Transverse colon (tissue), 4 donors: ENCODE data around the gene MAPKBP1. TPM values are rescaled to one million over a fixed set of nuclear protein-coding genes. Genes with fewer than 3 reads are reported as not detected.

ENCODE experiments used
- DNase-seq: peaks from one replicate; pipeline ENCODE4 v3.0.0-alpha.2; 2019
- H3K27ac ChIP-seq, 4 donors: fragments of 200-600 bp; sonication (generic); 2 replicates each; pipeline ENCODE4 v1.5.1; 2016 to 2018; ENCODE audit warnings: inconsistent platforms in 4 of 4
- H3K27me3 ChIP-seq: fragments of 200-600 bp; sonication (generic); 2 replicates; pipeline ENCODE4 v1.5.1; 2017; ENCODE audit warnings: inconsistent platforms
- H3K36me3 ChIP-seq, 4 donors: fragments of 200-600 bp; sonication (generic); 2 replicates each; pipeline ENCODE4 v1.5.1; 2017 to 2019; ENCODE audit warnings: inconsistent platforms in 4 of 4
- H3K4me1 ChIP-seq, 4 donors: fragments of 200-600 bp; sonication (generic); 2 replicates each; pipeline ENCODE4 v1.5.1; 2017 to 2020; ENCODE audit warnings: inconsistent platforms in 4 of 4
- H3K4me3 ChIP-seq, 4 donors: fragments of 200-600 bp; sonication (generic); 1 replicate in 1 of 4; 2 replicates in 3 of 4; pipeline versions ENCODE4 v1.5.1 to v1.6.1; 2017 to 2019; ENCODE audit warnings: inconsistent platforms in 4 of 4
- H3K9me3 ChIP-seq, 2 donors: fragments of 200-600 bp; sonication (generic); 2 replicates each; pipeline ENCODE4 v1.5.1; 2017 to 2019; ENCODE audit warnings: inconsistent platforms in 2 of 2
- CTCF ChIP-seq, 5 experiments: fragments of 200-600 bp in 3 of 5; fragments of 450-650 bp in 2 of 5; sonication (generic) in 3 of 5; IDR thresholded peaks; 1 replicate in 2 of 5; 2 replicates in 3 of 5; pipeline ENCODE4 v1.5.1; 2016 to 2017; ENCODE audit warnings: antibody characterized with exemption in 5 of 5, inconsistent platforms in 3 of 5, mild to moderate bottlenecking in 2 of 5, moderate library complexity in 1 of 5
- EP300 ChIP-seq: sonication (generic); formaldehyde crosslinking; IDR thresholded peaks from one replicate; pipeline ENCODE4 v1.6.1; 2017; ENCODE audit warnings: antibody characterized with exemption, low read depth
- POLR2A ChIP-seq: fragments of 450-650 bp; IDR thresholded peaks from one replicate; pipeline ENCODE4 v1.6.1; 2016; ENCODE audit warnings: antibody characterized with exemption, mild to moderate bottlenecking, moderate library complexity
- POLR2AphosphoS5 ChIP-seq, 3 donors: sonication (generic); formaldehyde crosslinking; IDR thresholded peaks; one replicate each; pipeline ENCODE4 v1.6.1; 2016; ENCODE audit warnings: antibody characterized with exemption in 3 of 3
- WGBS, 2 donors: methylation state at CpG; one replicate each; pipeline ENCODE4 v1.1.5; 2018; ENCODE audit warnings: low coverage in 1 of 2; 5-methylcytosine and 5-hydroxymethylcytosine counted together
- in situ Hi-C, 4 donors: fragments of 200-750 bp; cut with MboI; loops; one replicate each; pipeline versions ENCODE4 v1.15.0 to v1.15.1; 2017; ENCODE audit warnings: low sequenced_read_pairs in 3 of 4, low pct_ligation_motif_present in 1 of 4, low pct_unique_long_range_greater_than_20kb in 1 of 4
- intact Hi-C: fragments of 100-400 bp; cut with DNase I; formaldehyde crosslinking; loops from one replicate; pipeline ENCODE4 v1.15.1; 2023; ENCODE audit warnings: low total_unique reads
- total RNA-seq, 4 donors: library from RNA; depleted of rRNA; stranded (reverse); fragments of >200 nt; gene quantifications; one replicate each; pipeline ENCODE4 v1.1.0, GENCODE V29; 2016

MAPKBP1 gene
- total RNA-seq, 4 donors from 2014 or later = 16.0 to 36.4 (median 16.8) TPM

GRCh38 chr15:41855261-41855961 is 81.1 kb downstream of the MAPKBP1 start:
- H3K9me3 ChIP-seq = no peaks in the 10 kb centered on the region
- in situ Hi-C loops (no loop called here), intact Hi-C loops (no loop called here)
- no peaks in the 10 kb centered on the region for H3K4me1 ChIP-seq
- H3K4me3 ChIP-seq = no peak overlapping the region
- WGBS, 2 donors = 78 to 100% methylated on average over 2 to 25 of the region's 30 CpGs
- DNase-seq = no peak
- TF ChIP-seq EP300 (no peak), CTCF (IDR thresholded peaks at IDR 0.05) (no peak), POLR2A (no peak), POLR2AphosphoS5 (IDR thresholded peaks at IDR 0.05) (no peak)
- H3K27me3 ChIP-seq = peaks cover 30% of the 10 kb centered on the region
- H3K36me3 ChIP-seq = no peaks in the 10 kb centered on the region
- no peak overlapping the region for H3K27ac ChIP-seq

GRCh38 chr15:41856262-41856661 is 82.0 kb downstream of the MAPKBP1 start:
- Histone ChIP-seq H3K36me3 (no peaks in the 10 kb centered on the region), H3K27ac (no peak overlapping the region), H3K27me3 (peaks cover 30% of the 10 kb centered on the region), H3K4me3 (no peak overlapping the region), H3K4me1 (no peaks in the 10 kb centered on the region), H3K9me3 (no peaks in the 10 kb centered on the region)
- TF ChIP-seq POLR2A (no peak), CTCF (IDR thresholded peaks at IDR 0.05) (no peak), EP300 (no peak), POLR2AphosphoS5 (IDR thresholded peaks at IDR 0.05) (no peak)
- DNase-seq = no peak
- intact Hi-C loops = no loop called here
- in situ Hi-C loops = no loop called here
- 95% methylated on average over 9 of the region's 17 CpGs; no CpG with 5 or more reads in 1 of the 2 donors for WGBS, 2 donors

GRCh38 chr15:41856716-41857115 is 82.4 kb downstream of the MAPKBP1 start:
- Histone ChIP-seq H3K4me1 (no peaks in the 10 kb centered on the region), H3K36me3 (no peaks in the 10 kb centered on the region), H3K27me3 (peaks cover 27% of the 10 kb centered on the region), H3K4me3 (no peak overlapping the region), H3K27ac (no peak overlapping the region), H3K9me3 (no peaks in the 10 kb centered on the region)
- in situ Hi-C loops (no loop called here), intact Hi-C loops (no loop called here)
- TF ChIP-seq POLR2A (no peak), EP300 (no peak), POLR2AphosphoS5 (IDR thresholded peaks at IDR 0.05) (no peak), CTCF (IDR thresholded peaks at IDR 0.05) (no peak)
- WGBS, 2 donors = 83% methylated on average over 4 of the region's 12 CpGs; no CpG with 5 or more reads in 1 of the 2 donors
- DNase-seq = no peak

- no peak for DNase-seq
- TF ChIP-seq CTCF (IDR thresholded peaks at IDR 0.05) = no peak
- no peak for TF ChIP-seq POLR2AphosphoS5 (IDR thresholded peaks at IDR 0.05)
- TF ChIP-seq EP300 = no peak
- TF ChIP-seq POLR2A = no peak
- H3K9me3 ChIP-seq = no peaks in the 10 kb centered on the region
- in situ Hi-C loops (no loop called here), intact Hi-C loops (no loop called here)
- H3K27me3 ChIP-seq = peaks cover 21% of the 10 kb centered on the region
- WGBS, 2 donors = 91% methylated on average over 7 of the region's 9 CpGs; no CpG with 5 or more reads in 1 of the 2 donors
- H3K36me3 ChIP-seq = no peaks in the 10 kb centered on the region
- H3K4me1 ChIP-seq = no peaks in the 10 kb centered on the region
- H3K27ac ChIP-seq = no peak overlapping the region
- no peak overlapping the region for H3K4me3 ChIP-seq
These were observed 83.0 kb downstream of the MAPKBP1 start for GRCh38 chr15:41857316-41857715.
